KOPT-K1 (cell line): ENCODE data around the gene MUS81.

ENCODE experiments used
- H3K27ac ChIP-seq: fragments of 200-600 bp; sonication (generic); 2 replicates; pipeline ENCODE4 v1.5.1; 2016; ENCODE audit warnings: antibody characterized with exemption, mild to moderate bottlenecking, low read depth, low read length; ENCODE audit not compliant: poor library complexity, severe bottlenecking
- H3K36me3 ChIP-seq: fragments of 200-600 bp; sonication (generic); 2 replicates; pipeline ENCODE4 v1.5.1; 2017; ENCODE audit warnings: antibody characterized with exemption, mild to moderate bottlenecking, low read length, moderate library complexity; ENCODE audit not compliant: insufficient read depth
- H3K9me3 ChIP-seq: fragments of 200-600 bp; sonication (generic); 2 replicates; pipeline ENCODE4 v1.5.1; 2017; ENCODE audit warnings: antibody characterized with exemption, low read length, mild to moderate bottlenecking; ENCODE audit not compliant: insufficient read depth, poor library complexity, severe bottlenecking

The MUS81 gene

GRCh38 chr11:65899356-65900124, 39.3 kb downstream of the MUS81 start:
- H3K36me3 ChIP-seq = no peaks in the 10 kb centered on the region
- H3K27ac ChIP-seq = no peak overlapping the region
- no peaks in the 10 kb centered on the region for H3K9me3 ChIP-seq

DNA sequence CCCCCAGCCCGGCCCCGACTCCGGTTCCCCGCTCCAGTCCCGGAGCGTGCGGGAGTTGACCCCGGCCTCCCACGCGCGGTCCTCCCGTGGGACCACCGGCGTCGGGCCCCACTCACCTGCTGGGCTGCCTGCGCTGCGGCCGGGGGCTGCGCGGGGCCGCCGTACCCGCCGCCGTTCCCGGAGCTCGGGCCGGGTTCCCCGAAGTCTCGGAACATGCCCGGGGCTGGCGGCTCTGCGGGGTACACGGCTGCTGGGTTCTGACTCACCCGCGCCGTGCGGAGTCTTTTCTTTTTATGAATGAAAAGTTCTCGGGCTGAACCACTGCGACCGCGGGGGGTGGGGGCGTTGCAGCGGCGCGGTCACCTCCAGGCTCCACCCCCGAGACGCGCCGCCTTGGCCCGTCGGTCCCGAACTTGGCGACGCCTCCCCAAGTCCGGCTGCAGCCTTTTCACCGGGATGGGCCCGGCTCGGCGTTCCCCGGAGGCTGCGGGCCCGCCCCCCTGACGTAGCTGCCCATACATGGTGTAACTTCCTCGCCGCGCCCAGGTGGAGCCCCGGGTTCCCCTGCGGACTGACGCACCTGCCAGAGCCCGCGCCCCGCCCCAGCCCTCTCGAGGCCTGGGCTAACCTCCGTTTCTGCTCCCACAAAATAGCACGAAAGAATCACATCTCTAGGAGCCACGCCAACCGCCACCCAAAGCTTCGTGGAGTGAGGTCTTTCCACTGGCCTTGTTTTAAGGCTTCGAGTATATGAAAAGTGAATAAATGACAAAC, 40.1 kb downstream of the MUS81 start, which contains the start of gene FOSL1:
FOSL1 (minus strand) TSS at position 264 of the 774 bp plus-strand sequence; CDS start at position 215, 49 bp downstream.
- H3K9me3 ChIP-seq = no peaks in the 10 kb centered on the region
- no peak within 1 kb of the TSS for H3K27ac ChIP-seq
- H3K36me3 ChIP-seq = no peaks in the 10 kb centered on the region

- H3K36me3 ChIP-seq = no peaks in the 10 kb centered on the region
- no peak overlapping the region for H3K27ac ChIP-seq
- H3K9me3 ChIP-seq = no peaks in the 10 kb centered on the region
Measured at GRCh38 chr11:65900899-65901180, 40.6 kb downstream of the MUS81 start.

- H3K36me3 ChIP-seq = no peaks in the 10 kb centered on the region
- no peak overlapping the region for H3K27ac ChIP-seq
- H3K9me3 ChIP-seq = no peaks in the 10 kb centered on the region
Measured at GRCh38 chr11:65903068-65903481, 42.8 kb downstream of the MUS81 start.

- H3K36me3 ChIP-seq = no peaks in the 10 kb centered on the region
- no peaks in the 10 kb centered on the region for H3K9me3 ChIP-seq
- H3K27ac ChIP-seq = no peak overlapping the region
Measured at GRCh38 chr11:65903715-65904114, 43.5 kb downstream of the MUS81 start.

DNA sequence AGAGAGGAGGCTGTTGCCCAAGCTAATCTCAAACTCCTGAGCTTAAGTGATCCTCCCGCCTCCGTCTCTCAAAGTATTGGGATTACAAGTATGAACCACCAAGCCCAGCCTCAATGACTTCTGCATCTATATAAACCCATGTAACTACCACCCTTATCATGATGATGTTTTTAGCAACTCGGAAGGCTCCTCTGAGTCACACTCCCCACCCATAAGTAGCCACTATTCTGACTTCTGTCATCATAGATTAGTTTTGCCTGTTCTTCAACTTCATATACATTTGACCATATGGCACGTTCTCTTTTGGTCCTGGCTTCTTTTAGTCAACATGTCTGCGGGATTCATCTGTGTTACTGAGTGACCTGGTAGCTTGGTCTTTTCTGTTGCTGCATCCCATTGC, 46.4 kb downstream of the MUS81 start:
- Histone ChIP-seq H3K9me3 (no peaks in the 10 kb centered on the region), H3K36me3 (no peaks in the 10 kb centered on the region), H3K27ac (no peak overlapping the region)

DNA sequence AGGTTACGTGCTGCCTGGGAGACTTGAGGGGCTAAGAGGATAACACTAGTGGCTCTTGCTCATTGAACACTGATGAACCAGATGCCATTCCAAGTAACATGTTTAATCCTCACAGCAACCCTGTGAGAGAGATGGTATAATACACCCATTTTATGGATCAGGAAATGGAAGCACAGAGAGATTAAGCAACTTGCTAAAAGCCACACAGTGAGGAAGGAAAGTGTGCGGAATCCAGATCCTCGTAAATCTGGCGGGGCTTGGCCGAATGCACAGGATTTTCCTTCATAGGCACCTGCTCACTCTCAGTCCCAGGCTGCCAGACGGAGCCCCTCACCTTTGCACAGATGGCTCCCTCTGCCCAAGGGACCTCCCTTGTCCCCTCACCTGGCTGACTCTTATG, 47.6 kb downstream of the MUS81 start:
- H3K9me3 ChIP-seq = no peaks in the 10 kb centered on the region
- H3K36me3 ChIP-seq = no peaks in the 10 kb centered on the region
- H3K27ac ChIP-seq = no peak overlapping the region

- Histone ChIP-seq H3K9me3 (no peaks in the 10 kb centered on the region), H3K27ac (no peak overlapping the region), H3K36me3 (no peaks in the 10 kb centered on the region)
Measured at GRCh38 chr11:65911682-65912568, 51.7 kb downstream of the MUS81 start.

- Histone ChIP-seq H3K27ac (no peak overlapping the region), H3K36me3 (no peaks in the 10 kb centered on the region), H3K9me3 (no peaks in the 10 kb centered on the region)
Measured at GRCh38 chr11:65912845-65913244, 52.6 kb downstream of the MUS81 start.

GRCh38 chr11:65915101-65915820, 55.0 kb downstream of the MUS81 start:
- Histone ChIP-seq H3K36me3 (no peaks in the 10 kb centered on the region), H3K27ac (no peak overlapping the region), H3K9me3 (no peaks in the 10 kb centered on the region)

DNA sequence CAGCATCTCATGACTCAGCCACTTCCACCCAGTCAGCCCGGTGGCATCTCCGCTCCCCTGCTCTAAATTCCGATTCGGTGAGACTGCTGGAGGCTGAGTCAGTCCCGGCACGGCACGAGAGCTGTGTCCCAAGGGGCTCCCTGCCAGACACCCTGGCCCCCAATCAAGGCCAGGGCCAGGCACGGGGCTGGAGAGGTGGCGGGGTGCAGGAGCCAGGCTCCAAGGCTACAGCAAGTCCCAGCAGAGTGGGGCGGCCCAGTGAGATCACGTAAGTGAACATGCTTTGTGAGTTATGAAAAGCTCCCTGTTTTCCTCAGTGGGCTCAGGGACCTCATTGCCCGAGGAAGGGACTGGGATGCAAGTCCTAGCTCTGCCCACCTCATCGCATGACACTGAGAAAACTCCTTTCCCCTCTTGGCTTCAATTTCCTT, 55.6 kb downstream of the MUS81 start:
- H3K36me3 ChIP-seq = peaks cover 4% of the 10 kb centered on the region; the same call in 1 of the 2 replicates
- H3K27ac ChIP-seq = no peak overlapping the region
- H3K9me3 ChIP-seq = no peaks in the 10 kb centered on the region
